Ovary (tissue), 9 donors: ENCODE data around the gene PPP2R5A. TPM values are rescaled to one million over a fixed set of nuclear protein-coding genes. Genes with fewer than 3 reads are reported as not detected.

Source experiments
- DNase-seq, 5 donors: peaks; one replicate each; pipeline ENCODE4 v3.0.0-alpha.2; 2019 to 2020
- H3K27ac ChIP-seq, 2 donors: fragments of 200-600 bp; one replicate each; pipeline versions ENCODE4 v1.5.1 to v1.8.0; 2019 to 2022
- H3K27me3 ChIP-seq: fragments of 200-600 bp; one replicate; pipeline ENCODE4 v1.8.0; 2022
- H3K36me3 ChIP-seq: fragments of 200-600 bp; sonication (generic); one replicate; pipeline ENCODE4 v1.5.1; 2019
- H3K4me1 ChIP-seq: one replicate; pipeline ENCODE4 v1.8.1; 2013; ENCODE audit warnings: mild to moderate bottlenecking, moderate library complexity; ENCODE audit not compliant: insufficient read depth
- H3K4me3 ChIP-seq: fragments of 200-600 bp; sonication (generic); one replicate; pipeline ENCODE4 v1.5.1; 2017
- H3K9me3 ChIP-seq, 2 donors: fragments of 200-600 bp in 1 of 2; sonication (generic) in 1 of 2; one replicate each; pipeline versions ENCODE4 v1.5.1 to v1.8.1; 2013 to 2019; ENCODE audit warnings: mild to moderate bottlenecking in 1 of 2, moderate library complexity in 1 of 2
- CTCF ChIP-seq, 3 donors: fragments of 450-650 bp in 2 of 3; fragments of 200-600 bp in 1 of 3; IDR thresholded peaks; one replicate each; pipeline versions ENCODE4 v1.5.1 to v1.8.0; 2016 to 2022; ENCODE audit warnings: antibody characterized with exemption in 3 of 3, mild to moderate bottlenecking in 1 of 3
- EP300 ChIP-seq: sonication (generic); formaldehyde crosslinking; IDR thresholded peaks from one replicate; pipeline ENCODE4 v1.6.1; 2017; ENCODE audit warnings: antibody characterized with exemption
- POLR2A ChIP-seq: fragments of 450-650 bp; IDR thresholded peaks from one replicate; pipeline ENCODE4 v1.6.1; 2017; ENCODE audit warnings: antibody characterized with exemption, mild to moderate bottlenecking, moderate library complexity
- WGBS, 3 donors: extraction: QIAGEN DNeasy Blood & Tissue Kit in 1 of 3; methylation state at CpG; one replicate each; pipeline versions ENCODE4 v1.1.5 to v1.1.7; 2013 to 2017; 5-methylcytosine and 5-hydroxymethylcytosine counted together
- intact Hi-C, 4 donors: fragments of 100-400 bp; cut with DNase I; formaldehyde crosslinking; loops; one replicate each; pipeline versions ENCODE4 v1.11.0 to v1.15.1; 2022 to 2023
- polyA plus RNA-seq, 2 donors: library from polyadenylated mRNA; stranded (reverse); fragments of 200-250 nt in 1 of 2; fragments of 350-450 nt in 1 of 2; fragmentation: Illumina TruSeq in 1 of 2; extraction: RNeasy Lipid Tissue Mini Kit (QIAGEN cat#74804) in 1 of 2; gene quantifications; one replicate each; pipeline ENCODE4 v1.2.3, GENCODE V29; 2013 to 2014
- total RNA-seq, 7 donors: library from RNA; depleted of rRNA in 2 of 7; stranded (reverse); fragments of >200 nt in 2 of 7; fragmentation: NEBNext Ultra II Directional in 3 of 7; extraction: Animal tissue kit (Norgen Biotek cat#: 25700) in 3 of 7; gene quantifications; one replicate each; pipeline versions ENCODE4 v1.1.0 to v1.2.4, GENCODE V29; 2016 to 2023
- donor health status: DM: no; HTN: no; CAD: no; lungs with moderate emphysema.
- donor health status: DM: no; HTN: no; CAD: no.
- donor health status: Bipolar disorder and iron deficiency.
- donor health status: DM: yes; HTN: yes; CAD: no.
- donor health status: DM: no; HTN: no; CAD: no.
- donor health status: DM: yes; HTN: yes; CAD: no.

PPP2R5A gene
- total and polyA plus RNA-seq, 9 donors = 16.6 to 34.3 (median 19.0) TPM

- intact Hi-C loops = no loop called here
- Histone ChIP-seq H3K27me3 (no peaks in the 10 kb centered on the region), H3K9me3 (no peaks in the 10 kb centered on the region), H3K36me3 (no peaks in the 10 kb centered on the region), H3K4me3 (no peak overlapping the region), H3K27ac (no peak overlapping the region), H3K4me1 (no peaks in the 10 kb centered on the region)
- TF ChIP-seq EP300 (no peak), POLR2A (no peak), CTCF (IDR thresholded peaks at IDR 0.05) (no peak)
- 68 to 80% (median 72%) methylated on average over 4 of the region's 4 CpGs for WGBS, 3 donors
- no peak for DNase-seq
Observed at GRCh38 chr1:212328248-212328647, 43.0 kb downstream of the PPP2R5A start.

DNA sequence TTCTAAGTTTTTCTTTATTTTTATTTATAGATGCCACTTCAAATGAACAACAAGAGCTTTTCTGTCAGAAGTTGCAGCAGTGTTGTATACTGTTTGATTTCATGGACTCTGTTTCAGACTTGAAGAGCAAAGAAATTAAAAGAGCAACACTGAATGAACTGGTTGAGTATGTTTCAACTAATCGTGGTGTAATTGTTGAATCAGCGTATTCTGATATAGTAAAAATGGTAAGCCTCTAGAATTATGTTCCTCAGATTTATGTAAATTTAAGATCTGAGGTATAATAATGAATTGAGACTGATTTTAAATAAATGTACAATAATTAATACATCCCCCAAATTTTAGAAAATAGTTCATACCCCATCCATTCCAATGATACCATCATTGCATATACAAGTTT, 43.9 kb downstream of the PPP2R5A start:
- no peaks in the 10 kb centered on the region for H3K4me1 ChIP-seq
- WGBS, 3 donors = 93 to 95% (median 95%) methylated on average over 2 of the region's 2 CpGs
- intact Hi-C loops = no loop called here
- DNase-seq = no peak
- H3K27ac ChIP-seq = no peak overlapping the region
- TF ChIP-seq CTCF (IDR thresholded peaks at IDR 0.05) (no peak), EP300 (no peak), POLR2A (no peak)
- H3K36me3 ChIP-seq = no peaks in the 10 kb centered on the region
- H3K27me3 ChIP-seq = no peaks in the 10 kb centered on the region
- no peaks in the 10 kb centered on the region for H3K9me3 ChIP-seq
- H3K4me3 ChIP-seq = no peak overlapping the region

GRCh38 chr1:212341090-212341489, 55.9 kb downstream of the PPP2R5A start:
- DNase-seq = no peak
- Histone ChIP-seq H3K4me3 (no peak overlapping the region), H3K9me3 (no peaks in the 10 kb centered on the region), H3K36me3 (no peaks in the 10 kb centered on the region), H3K4me1 (no peaks in the 10 kb centered on the region), H3K27me3 (no peaks in the 10 kb centered on the region), H3K27ac (no peak overlapping the region)
- TF ChIP-seq POLR2A (no peak), EP300 (no peak), CTCF (IDR thresholded peaks at IDR 0.05) (no peak)
- WGBS, 3 donors = 93 to 97% (median 96%) methylated on average over 1 of the region's 1 CpG
- intact Hi-C loops = no loop called here

DNA sequence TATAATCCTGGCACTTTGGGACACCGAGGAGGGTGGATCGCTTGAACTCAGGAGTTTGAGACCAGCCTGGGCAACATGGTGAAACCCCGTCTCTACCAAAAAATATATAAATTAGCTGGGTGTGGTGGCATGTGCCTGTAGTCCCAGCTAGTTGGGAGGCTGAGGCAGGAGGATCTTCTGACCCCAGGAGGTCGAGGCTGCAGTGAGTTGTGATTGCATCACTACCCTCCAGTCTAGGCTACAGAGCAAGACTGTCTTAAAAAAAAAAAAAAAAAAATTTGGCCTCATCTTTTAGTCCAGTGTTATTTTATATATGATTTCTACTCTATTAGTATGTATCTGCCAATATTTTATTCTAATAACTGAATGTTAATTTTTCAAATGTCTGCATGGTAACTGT, 59.7 kb downstream of the PPP2R5A start:
- Histone ChIP-seq H3K9me3 (no peaks in the 10 kb centered on the region), H3K27ac (no peak overlapping the region), H3K4me3 (no peak overlapping the region), H3K27me3 (no peaks in the 10 kb centered on the region), H3K4me1 (no peaks in the 10 kb centered on the region), H3K36me3 (no peaks in the 10 kb centered on the region)
- no peak for TF ChIP-seq POLR2A
- no peak for TF ChIP-seq CTCF (IDR thresholded peaks at IDR 0.05)
- no peak for TF ChIP-seq EP300
- intact Hi-C loops = no loop called here
- 96 to 100% (median 98%) methylated on average over 4 of the region's 4 CpGs for whole genome bisulfite sequencing, 3 donors
- DNase-seq = no peak

GRCh38 chr1:212346601-212347000, 61.4 kb downstream of the PPP2R5A start:
- Histone ChIP-seq H3K27ac (no peak overlapping the region), H3K4me1 (no peaks in the 10 kb centered on the region), H3K36me3 (no peaks in the 10 kb centered on the region), H3K27me3 (no peaks in the 10 kb centered on the region), H3K9me3 (no peaks in the 10 kb centered on the region), H3K4me3 (no peak overlapping the region)
- TF ChIP-seq POLR2A = no peak
- TF ChIP-seq EP300 = no peak
- TF ChIP-seq CTCF (IDR thresholded peaks at IDR 0.05) = no peak
- WGBS, 3 donors = 91 to 96% (median 93%) methylated on average over 1 of the region's 1 CpG
- intact Hi-C loops = no loop called here
- DNase-seq = no peak
